Common myeloid progenitor, CD34-positive (primary cell): ENCODE data around the gene FBF1.

Experiments used
- CTCF ChIA-PET: fragments of 350-600 bp; sonication (Branson Sonifier 250); formaldehyde crosslinking; loops from one replicate; lab custom pipeline; 2021; ENCODE audit warnings: antibody characterized with exemption; lab: Charles Lee
- POLR2A ChIA-PET: fragments of 350-600 bp; sonication (Branson Sonifier 250); formaldehyde crosslinking; loops from one replicate; lab custom pipeline; 2021; ENCODE audit warnings: antibody characterized with exemption; lab: Charles Lee
- DNase-seq, 3 donors: peaks; one replicate each; pipeline versions ENCODE4 v3.0.0 to v3.0.0-alpha.2; 2013
- H3K27ac ChIP-seq, 2 experiments: 1 replicate in 1 of 2; 2 replicates in 1 of 2; pipeline ENCODE4 v1.7.0; 2013; ENCODE audit warnings: inconsistent platforms in 2 of 2, low read length in 2 of 2, mild to moderate bottlenecking in 2 of 2, low read depth in 1 of 2, moderate library complexity in 1 of 2; ENCODE audit not compliant: severe bottlenecking in 2 of 2, insufficient read depth in 1 of 2, poor library complexity in 1 of 2
- H3K27me3 ChIP-seq, 5 experiments: replicated peaks in 2 of 5; 1 replicate in 3 of 5; 2 replicates in 2 of 5; pipeline versions ENCODE4 v1.6.1 to v1.7.0; 2013; ENCODE audit warnings: low read length in 4 of 5, mild to moderate bottlenecking in 2 of 5, moderate library complexity in 2 of 5, inconsistent platforms in 1 of 5; ENCODE audit not compliant: insufficient read depth in 5 of 5, control insufficient read depth in 4 of 5
- H3K36me3 ChIP-seq, 4 experiments: 1 replicate in 2 of 4; 2 replicates in 2 of 4; pipeline versions ENCODE4 v1.6.1 to v1.7.0; 2013; ENCODE audit warnings: low read length in 3 of 4, control low read depth in 1 of 4, mild to moderate bottlenecking in 1 of 4; ENCODE audit not compliant: control insufficient read depth in 4 of 4, insufficient read depth in 4 of 4
- H3K4me1 ChIP-seq, 4 experiments: 1 replicate in 3 of 4; 2 replicates in 1 of 4; pipeline versions ENCODE4 v1.6.1 to v1.7.1; 2013; ENCODE audit warnings: low read length in 3 of 4, mild to moderate bottlenecking in 3 of 4, control low read depth in 1 of 4, inconsistent platforms in 1 of 4, moderate library complexity in 1 of 4; ENCODE audit not compliant: control insufficient read depth in 4 of 4, insufficient read depth in 4 of 4; ENCODE audit errors: control extremely low read depth in 1 of 4
- H3K4me3 ChIP-seq, 7 experiments: 1 replicate in 4 of 7; 2 replicates in 3 of 7; pipeline versions ENCODE4 v1.5.1 to v1.7.0; 2013; ENCODE audit warnings: mild to moderate bottlenecking in 7 of 7, low read length in 6 of 7, moderate library complexity in 6 of 7, inconsistent platforms in 2 of 7, low read depth in 2 of 7, control low read depth in 1 of 7; ENCODE audit not compliant: insufficient read depth in 4 of 7, control insufficient read depth in 1 of 7; ENCODE audit errors: extremely low read depth in 1 of 7
- H3K9me3 ChIP-seq, 5 experiments: 1 replicate in 4 of 5; 2 replicates in 1 of 5; pipeline versions ENCODE4 v1.6.1 to v1.7.1; 2013; ENCODE audit warnings: low read length in 4 of 5, mild to moderate bottlenecking in 2 of 5, inconsistent platforms in 1 of 5, low read depth in 1 of 5, moderate library complexity in 1 of 5; ENCODE audit not compliant: control insufficient read depth in 4 of 5, insufficient read depth in 2 of 5; ENCODE audit errors: control extremely low read depth in 1 of 5
- WGBS: methylation state at CpG from one replicate; pipeline ENCODE4 v1.1.5; 2013; ENCODE audit not compliant: insufficient coverage; 5-methylcytosine and 5-hydroxymethylcytosine counted together

FBF1 gene

DNA sequence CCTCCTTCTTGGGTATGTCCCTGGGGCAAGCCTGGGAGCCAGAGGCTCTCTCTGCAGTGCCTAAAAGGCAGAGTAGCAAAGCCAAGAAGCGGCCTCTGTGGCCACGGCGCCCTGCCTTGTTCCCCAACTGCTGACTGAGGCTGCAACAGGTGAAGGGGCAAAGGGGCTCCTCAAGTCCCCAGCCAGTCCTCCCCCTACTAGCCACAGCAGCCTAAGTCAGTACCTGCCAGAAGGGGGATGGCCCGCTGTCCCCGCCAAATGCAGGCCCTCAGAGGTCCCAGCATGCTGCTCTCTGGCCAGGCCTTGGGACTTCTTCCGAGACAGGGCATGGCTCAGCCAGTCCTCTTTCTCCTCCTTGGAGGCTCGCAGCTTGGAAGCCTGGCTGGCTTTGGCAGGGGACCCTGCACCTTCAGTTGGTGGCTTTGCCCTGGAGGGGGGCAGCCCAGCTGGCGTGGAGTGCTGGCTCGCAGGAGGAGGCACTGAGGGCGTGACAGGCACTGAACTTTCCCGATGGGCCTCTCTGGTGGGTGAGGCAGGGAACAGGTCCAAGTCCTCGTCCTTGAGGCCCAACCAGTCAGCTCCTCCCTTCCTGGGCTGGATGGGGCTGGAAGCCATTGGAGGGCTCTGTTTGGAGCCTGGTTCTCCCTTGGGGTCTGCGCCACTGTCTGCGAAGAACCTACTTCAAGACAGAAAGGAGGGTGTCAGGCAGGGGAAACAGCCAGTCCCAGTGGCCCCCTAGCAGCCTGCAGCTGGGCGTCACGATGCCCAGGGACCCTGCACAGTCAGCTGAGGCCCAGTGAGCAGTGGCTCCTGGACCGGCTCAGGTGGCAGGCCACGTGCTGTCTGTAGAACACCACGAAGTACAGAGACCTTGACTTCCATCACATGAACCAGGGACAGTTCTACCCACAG lies 17.6 kb downstream of the FBF1 start:
- WGBS = 96% methylated on average over 17 of the region's 19 CpGs

DNA sequence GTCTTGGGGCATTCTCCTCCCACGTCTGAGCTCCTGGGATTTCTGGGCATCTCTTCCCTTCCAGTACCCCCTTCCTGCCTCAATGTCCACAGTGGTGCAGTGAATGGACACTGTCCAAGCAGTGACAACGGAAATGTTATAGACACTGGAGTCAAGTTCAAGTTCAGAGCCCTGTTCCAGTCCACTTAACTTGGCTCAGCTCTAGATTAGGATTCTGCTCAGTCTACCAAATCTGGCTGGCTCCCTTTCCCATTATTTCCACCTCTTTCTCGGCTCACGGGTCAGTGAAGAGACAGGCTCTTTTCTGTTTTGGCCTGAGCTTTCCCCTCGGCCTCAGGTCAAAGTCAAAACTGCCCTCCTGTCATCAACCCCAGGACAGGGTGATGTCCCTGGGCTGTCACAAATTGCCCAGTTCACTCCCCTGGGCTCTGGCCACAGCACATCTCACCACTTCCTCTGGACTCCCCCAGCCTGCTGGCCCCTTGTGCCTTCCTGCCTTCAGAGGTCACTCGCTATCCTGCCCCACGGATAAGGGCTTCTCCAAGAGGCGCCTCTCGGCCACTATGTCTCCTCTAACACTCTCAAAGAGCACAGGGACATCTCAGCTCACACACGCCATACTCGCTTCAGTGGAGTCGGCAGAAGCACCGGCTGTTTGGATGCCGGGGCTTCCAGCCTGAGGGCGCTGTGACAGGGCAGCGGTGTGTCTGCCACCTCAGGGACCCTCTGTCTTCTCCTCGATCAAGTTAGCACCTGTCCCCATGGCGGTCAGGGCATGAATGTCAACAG lies 18.5 kb downstream of the FBF1 start:
- no peak for DNase-seq
- H3K27me3 ChIP-seq = no peaks in the 10 kb centered on the region
- POLR2A ChIA-PET = interaction anchor here (0.9 kb wide), 1 partner anchor 21 kb away, joined by 3 read pairs; no protein-coding TSS in a partner anchor
- peaks cover 0 to 1% (median under 1%) of the 10 kb centered on the region in 4 experiments for H3K4me1 ChIP-seq
- CTCF ChIA-PET = interaction anchor here (1.3 to 9.0 kb wide), 2 partner anchors 11 to 17 kb away, joined by 4 to 52 read pairs; no protein-coding TSS in a partner anchor
- H3K36me3 ChIP-seq = peaks cover 0 to 45% (median 17%) of the 10 kb centered on the region in 4 experiments
- H3K27ac ChIP-seq = no peak overlapping the region
- H3K9me3 ChIP-seq = no peaks in the 10 kb centered on the region
- H3K4me3 ChIP-seq = no peak overlapping the region
- 94% methylated on average over 18 of the region's 18 CpGs for WGBS

More for the DNA sequence above, 17.6 kb downstream of the FBF1 start:
- Histone ChIP-seq H3K9me3 (no peaks in the 10 kb centered on the region), H3K4me3 (no peak overlapping the region), H3K27ac (no peak overlapping the region), H3K27me3 (no peaks in the 10 kb centered on the region), H3K36me3 (peaks cover 0 to 45% (median 15%) of the 10 kb centered on the region in 4 experiments), H3K4me1 (peaks cover 0 to 1% (median 0%) of the 10 kb centered on the region in 4 experiments)
- CTCF ChIA-PET = interaction anchor here (1.3 to 9.0 kb wide), 2 partner anchors 12 to 18 kb away, joined by 4 to 52 read pairs; no protein-coding TSS in a partner anchor
- POLR2A ChIA-PET = no interaction called here
- DNase-seq = no peak

DNA sequence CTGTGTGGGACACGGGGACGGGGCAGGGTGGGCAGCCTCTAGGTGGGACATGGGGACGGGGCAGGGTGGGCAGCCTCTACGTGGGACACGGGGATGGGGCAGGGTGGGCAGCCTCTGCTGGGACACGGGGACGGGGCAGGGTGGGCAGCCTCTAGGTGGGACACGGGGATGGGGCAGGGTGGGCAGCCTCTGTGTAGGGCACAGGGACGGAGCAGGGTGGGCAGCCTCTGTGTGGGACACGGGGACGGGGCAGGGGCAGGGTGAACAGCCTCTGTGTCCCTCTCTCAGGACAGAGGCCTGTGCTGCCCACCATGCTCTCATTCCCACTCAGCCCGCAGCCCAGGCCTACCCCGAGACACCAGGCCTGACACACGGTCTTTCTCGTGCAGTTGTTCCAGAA lies 19.2 kb downstream of the FBF1 start:
- Histone ChIP-seq H3K4me1 (peaks cover 0 to 3% (median 0%) of the 10 kb centered on the region in 4 experiments), H3K36me3 (peaks cover 0 to 42% (median 16%) of the 10 kb centered on the region in 4 experiments), H3K27me3 (no peaks in the 10 kb centered on the region), H3K4me3 (no peak overlapping the region), H3K27ac (no peak overlapping the region), H3K9me3 (no peaks in the 10 kb centered on the region)
- ChIA-PET POLR2A (interaction anchor here (0.9 kb wide), 1 partner anchor 22 kb away, joined by 3 read pairs; no protein-coding TSS in a partner anchor), CTCF (interaction anchor here (1.0 to 9.0 kb wide), 3 partner anchors 8 to 16 kb away, joined by 4 to 52 read pairs (median 4); no protein-coding TSS in a partner anchor)
- WGBS = 94% methylated on average over 10 of the region's 15 CpGs
- DNase-seq = no peak

DNA sequence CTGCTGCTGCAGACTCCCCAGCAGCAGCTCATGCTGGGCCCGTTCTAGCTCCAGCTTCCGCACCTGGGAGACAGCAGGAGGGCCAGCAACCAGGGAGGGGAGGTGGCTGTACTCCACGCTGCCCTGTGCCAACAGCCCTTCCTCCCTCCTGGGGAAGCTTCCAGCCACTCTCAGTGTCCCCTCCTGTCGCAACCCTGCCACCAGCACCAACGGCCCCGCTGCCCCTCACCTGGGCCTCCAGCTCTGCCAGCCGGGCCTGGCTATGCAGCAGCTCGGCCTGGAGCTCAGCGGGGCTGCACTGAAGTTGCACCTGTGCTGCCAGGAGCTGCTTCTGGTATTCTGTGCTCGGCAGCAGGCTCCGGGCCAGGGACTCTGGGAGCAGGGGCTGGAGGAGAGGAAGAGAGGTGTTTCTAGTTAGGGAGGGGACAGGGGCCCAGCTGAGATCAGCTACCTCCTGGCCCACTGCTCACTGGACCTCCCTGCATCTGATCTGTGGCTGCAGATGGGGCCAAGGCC lies 20.7 kb downstream of the FBF1 start:
- Histone ChIP-seq H3K27ac (no peak overlapping the region), H3K4me3 (no peak overlapping the region), H3K9me3 (no peaks in the 10 kb centered on the region), H3K4me1 (peaks cover 0 to 3% (median 0%) of the 10 kb centered on the region in 4 experiments), H3K36me3 (peaks cover 0 to 28% (median 10%) of the 10 kb centered on the region in 4 experiments), H3K27me3 (no peaks in the 10 kb centered on the region)
- ChIA-PET POLR2A (no interaction called here), CTCF (interaction anchor here (0.9 to 1.8 kb wide), 3 partner anchors 9 to 35 kb away, joined by 3 to 10 read pairs (median 3); partner anchors contain the start of gene MRPL38)
- WGBS = 97% methylated on average over 9 of the region's 11 CpGs
- DNase-seq = no peak

DNA sequence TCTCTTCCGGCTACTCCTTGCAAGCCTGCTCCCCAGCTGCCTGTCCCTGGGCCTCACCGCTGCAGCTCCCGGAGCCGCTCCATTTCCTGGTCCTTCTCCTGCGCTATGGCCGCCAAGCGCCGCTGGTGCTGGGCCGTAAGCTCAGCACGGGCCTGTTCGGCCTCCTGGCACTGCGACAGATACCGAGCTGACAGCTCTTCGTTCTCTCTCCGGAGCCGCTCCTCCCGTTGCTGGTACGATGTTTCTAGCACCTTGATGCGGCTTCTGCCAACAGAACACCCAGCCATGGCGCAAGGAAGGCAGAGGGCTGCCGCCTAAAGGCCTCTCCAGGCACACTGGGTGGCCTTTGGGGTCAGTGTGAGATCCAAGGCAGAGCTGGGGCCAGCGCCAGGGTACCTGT lies 21.2 kb downstream of the FBF1 start:
- Histone ChIP-seq H3K36me3 (peaks cover 2 to 31% (median 12%) of the 10 kb centered on the region in 4 experiments), H3K27me3 (no peaks in the 10 kb centered on the region), H3K9me3 (no peaks in the 10 kb centered on the region), H3K4me3 (no peak overlapping the region), H3K4me1 (peaks cover 0 to 3% (median 0%) of the 10 kb centered on the region in 4 experiments), H3K27ac (no peak overlapping the region)
- no peak for DNase-seq
- 94% methylated on average over 22 of the region's 22 CpGs for WGBS
- ChIA-PET CTCF (interaction anchor here (0.9 to 1.8 kb wide), 2 partner anchors 8 to 15 kb away, joined by 3 to 10 read pairs; partner anchors contain the start of gene MRPL38), POLR2A (no interaction called here)

DNA sequence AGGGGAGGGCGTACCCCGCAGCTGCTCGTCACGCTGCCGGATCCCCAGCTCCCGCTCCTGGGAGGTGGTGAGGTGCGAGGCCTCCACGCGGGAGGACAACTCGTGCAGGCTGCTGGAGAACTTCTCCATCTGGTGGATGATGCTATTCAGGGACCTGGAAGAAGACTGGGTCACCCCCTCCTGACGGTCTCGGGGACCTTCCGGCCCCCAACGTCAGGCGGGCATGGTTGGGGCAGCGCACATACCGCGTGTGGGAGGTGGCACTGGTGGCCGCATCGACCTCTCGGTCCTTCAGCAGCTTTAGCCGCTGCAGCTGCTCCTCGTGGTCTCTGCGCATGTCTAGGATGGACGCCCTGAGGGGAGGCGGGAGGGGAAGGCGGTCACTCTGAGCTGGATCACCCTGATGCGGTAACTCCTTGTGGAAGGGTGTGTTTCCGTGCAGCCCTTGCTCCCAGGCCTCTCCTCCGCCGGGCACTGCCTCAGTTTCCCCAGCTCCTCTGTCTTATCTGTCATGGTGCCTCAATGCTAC lies 22.9 kb downstream of the FBF1 start:
- CTCF ChIA-PET = interaction anchor here (1.2 to 1.3 kb wide), 3 partner anchors 10 to 20 kb away, joined by 4 to 6 read pairs (median 5); no protein-coding TSS in a partner anchor
- POLR2A ChIA-PET = no interaction called here

More for the DNA sequence above, 22.9 kb downstream of the FBF1 start:
- Histone ChIP-seq H3K9me3 (no peaks in the 10 kb centered on the region), H3K36me3 (peaks cover 2 to 35% (median 16%) of the 10 kb centered on the region in 4 experiments), H3K4me3 (no peak overlapping the region), H3K27me3 (no peaks in the 10 kb centered on the region), H3K4me1 (peaks cover 0 to 3% (median 0%) of the 10 kb centered on the region in 4 experiments), H3K27ac (no peak overlapping the region)
- 96% methylated on average over 28 of the region's 31 CpGs for WGBS
- no peak for DNase-seq
